ENCODE results near the gene HOXB1.
"Not testable (repeated sequence)": the region's sequence is repeated elsewhere in the genome, so short reads cannot be mapped to it uniquely, and the experiment has no call there.

The HOXB1 gene

GRCh38 chr17:48515925-48516900, 14.6 kb downstream of the HOXB1 start:
- H3K27ac Mint-ChIP-seq = no peak overlapping the region
- peaks cover 52 to 76% of the 10 kb centered on the region in 2 donors for H3K27me3 Mint-ChIP-seq
- H3K4me1 Mint-ChIP-seq = peaks cover 6 to 10% of the 10 kb centered on the region in 2 donors
- H3K4me3 Mint-ChIP-seq = no peak overlapping the region
- no peaks in the 10 kb centered on the region for H3K9me3 Mint-ChIP-seq
- no peak for DNase-seq
- ATAC-seq (replicated peaks) = no peak
- H3K36me3 Mint-ChIP-seq = no peaks in the 10 kb centered on the region

GRCh38 chr17:48514477-48514876, 16.3 kb downstream of the HOXB1 start:
- DNase-seq (no peak), ATAC-seq (replicated peaks) (no peak)
- H3K9me3 Mint-ChIP-seq = no peaks in the 10 kb centered on the region
- H3K27ac Mint-ChIP-seq = no peak overlapping the region
- H3K27me3 Mint-ChIP-seq = peaks cover 52 to 63% of the 10 kb centered on the region in 2 donors
- H3K4me3 Mint-ChIP-seq = no peak overlapping the region
- peaks cover 8 to 10% of the 10 kb centered on the region in 2 donors for H3K4me1 Mint-ChIP-seq
- H3K36me3 Mint-ChIP-seq = no peaks in the 10 kb centered on the region

- Mint-ChIP-seq H3K36me3 (no peaks in the 10 kb centered on the region), H3K4me1 (peaks cover 8 to 10% of the 10 kb centered on the region in 2 donors), H3K4me3 (no peak overlapping the region), H3K27ac (no peak overlapping the region), H3K9me3 (no peaks in the 10 kb centered on the region), H3K27me3 (peaks cover 52 to 65% of the 10 kb centered on the region in 2 donors)
- no peak for DNase-seq
- ATAC-seq (replicated peaks) = no peak
Observed at GRCh38 chr17:48513666-48514455, 16.9 kb downstream of the HOXB1 start.

GRCh38 chr17:48513097-48513496, 17.7 kb downstream of the HOXB1 start:
- peaks cover 59 to 70% of the 10 kb centered on the region in 2 donors for H3K27me3 Mint-ChIP-seq
- no peak overlapping the region for H3K4me3 Mint-ChIP-seq
- H3K27ac Mint-ChIP-seq = no peak overlapping the region
- H3K4me1 Mint-ChIP-seq = peaks cover 8 to 10% of the 10 kb centered on the region in 2 donors
- no peak for ATAC-seq (replicated peaks)
- H3K36me3 Mint-ChIP-seq = no peaks in the 10 kb centered on the region
- no peaks in the 10 kb centered on the region for H3K9me3 Mint-ChIP-seq
- DNase-seq = no peak

DNA sequence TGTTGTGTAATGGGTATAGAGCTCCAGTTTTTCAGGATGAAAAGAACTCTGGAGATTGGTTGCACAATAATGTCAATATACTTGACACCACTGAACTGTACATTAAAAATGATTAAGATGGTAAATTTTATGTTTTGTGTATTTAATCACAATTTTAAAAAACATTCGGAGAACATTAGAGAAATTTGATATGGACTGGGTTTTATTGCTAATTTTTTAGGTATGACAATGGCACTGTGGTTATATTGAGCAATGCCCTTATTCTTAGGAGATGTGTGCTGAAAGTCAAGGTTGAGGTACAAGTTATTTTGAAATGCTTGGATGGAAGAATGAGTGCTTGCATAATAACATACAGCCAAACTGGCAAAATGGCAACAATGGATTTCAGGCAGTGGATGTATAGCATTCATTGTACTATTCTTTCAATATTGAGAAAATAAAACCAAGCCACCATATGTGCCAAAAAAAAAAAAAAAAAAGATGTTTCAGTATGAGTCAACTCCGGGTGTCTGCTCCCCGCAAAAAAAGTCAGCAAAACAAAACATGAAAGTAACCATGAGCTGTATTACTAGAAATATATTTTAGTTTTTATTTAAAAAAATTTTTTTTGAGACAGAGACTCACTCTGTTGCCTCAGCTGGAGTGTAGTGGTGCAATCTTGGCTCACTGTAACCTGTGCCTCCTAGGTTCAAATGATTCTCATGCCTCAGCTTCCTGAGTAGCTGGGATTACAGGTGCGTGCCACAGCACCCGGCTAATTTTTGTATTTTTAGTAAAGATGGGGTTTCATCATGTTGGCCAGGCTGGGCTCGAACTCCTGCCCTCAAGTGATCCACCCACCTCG, 19.8 kb downstream of the HOXB1 start:
- DNase-seq (no peak), ATAC-seq (replicated peaks) (no peak)

GRCh38 chr17:48510381-48510760, 20.4 kb downstream of the HOXB1 start:
- Mint-ChIP-seq H3K27me3 (peaks cover 47 to 58% of the 10 kb centered on the region in 2 donors), H3K27ac (no peak overlapping the region), H3K4me3 (no peak overlapping the region), H3K36me3 (no peaks in the 10 kb centered on the region), H3K9me3 (no peaks in the 10 kb centered on the region), H3K4me1 (peaks cover 0 to 2% of the 10 kb centered on the region in 2 donors)
- DNase-seq (no peak), ATAC-seq (replicated peaks) (no peak)

More for the DNA sequence above, 19.8 kb downstream of the HOXB1 start:
- H3K36me3 Mint-ChIP-seq = no peaks in the 10 kb centered on the region
- H3K4me3 Mint-ChIP-seq = no peak overlapping the region
- H3K27ac Mint-ChIP-seq = no peak overlapping the region
- no peaks in the 10 kb centered on the region for H3K9me3 Mint-ChIP-seq
- peaks cover 0 to 2% of the 10 kb centered on the region in 2 donors for H3K4me1 Mint-ChIP-seq
- peaks cover 53 to 61% of the 10 kb centered on the region in 2 donors for H3K27me3 Mint-ChIP-seq

DNA sequence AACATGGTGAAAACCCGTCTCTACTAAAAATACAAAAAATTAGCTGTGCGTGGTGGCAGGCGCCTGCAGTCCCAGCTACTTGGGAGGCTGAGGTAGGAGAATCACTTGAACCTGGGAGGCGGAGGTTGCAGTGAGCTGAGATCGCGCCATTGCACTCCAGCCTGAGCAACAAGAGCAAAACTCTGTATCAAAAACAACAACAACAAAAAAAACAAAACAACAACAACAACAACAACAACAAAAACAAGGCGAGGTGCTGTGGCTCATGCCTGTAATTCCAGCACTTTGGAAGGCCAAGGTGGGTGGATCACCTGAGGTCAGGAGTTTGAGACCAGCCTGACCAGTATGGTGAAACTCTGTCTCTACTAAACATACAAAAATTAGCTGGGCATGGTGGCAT, 21.1 kb downstream of the HOXB1 start:
- H3K27ac Mint-ChIP-seq; DNase-seq; H3K9me3 Mint-ChIP-seq; ATAC-seq (replicated peaks); H3K4me3 Mint-ChIP-seq; H3K36me3 Mint-ChIP-seq; H3K4me1 Mint-ChIP-seq: not testable (repeated sequence)
- peaks cover 44 to 58% of the 10 kb centered on the region in 2 donors for H3K27me3 Mint-ChIP-seq

DNA sequence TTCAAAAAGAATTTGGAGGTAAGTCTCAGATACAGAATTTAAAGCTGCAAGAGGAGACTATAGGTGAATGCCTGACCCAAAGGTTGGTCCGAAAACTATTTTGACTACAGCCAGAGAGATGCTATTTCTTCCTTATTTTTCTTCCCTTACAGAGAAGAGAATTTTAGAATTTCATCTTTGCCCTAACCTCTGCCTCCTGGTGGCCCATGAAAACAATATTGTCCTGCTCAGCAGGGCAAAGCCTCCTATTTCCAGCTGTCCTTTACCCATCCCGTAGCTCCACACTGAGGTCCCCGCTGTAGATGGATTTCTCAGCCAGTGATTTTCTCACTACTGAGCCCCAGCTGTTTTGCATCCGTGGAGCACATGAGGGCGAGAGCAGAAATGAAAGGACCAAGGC, 24.6 kb downstream of the HOXB1 start:
- Mint-ChIP-seq H3K27me3 (peaks cover 48 to 56% of the 10 kb centered on the region in 2 donors), H3K4me3 (no peak overlapping the region), H3K4me1 (peaks cover 0 to 2% of the 10 kb centered on the region in 2 donors), H3K27ac (no peak overlapping the region), H3K36me3 (peaks cover 0 to 1% of the 10 kb centered on the region in 2 donors), H3K9me3 (no peaks in the 10 kb centered on the region)
- ATAC-seq (replicated peaks) (no peak), DNase-seq (no peak)

DNA sequence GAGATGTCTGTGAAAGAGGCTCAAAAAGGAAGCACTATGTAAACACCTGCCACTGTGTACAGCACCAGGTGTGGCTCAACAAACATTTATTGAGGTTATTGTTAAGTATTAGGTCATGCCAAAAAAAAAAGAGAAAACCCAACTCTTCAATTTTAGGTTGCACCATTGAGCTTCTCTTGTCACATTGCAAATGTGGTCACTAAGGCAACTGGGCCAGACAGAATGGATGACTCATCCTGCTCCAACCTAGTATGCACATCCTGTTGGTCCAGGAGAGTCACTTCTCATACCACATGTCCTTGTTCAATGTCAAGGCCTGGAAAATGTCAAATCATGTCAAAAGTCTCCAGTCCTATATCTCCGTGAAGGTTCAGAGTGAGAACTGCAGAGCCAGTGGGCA, 25.0 kb downstream of the HOXB1 start:
- Mint-ChIP-seq H3K27me3 (peaks cover 45 to 56% of the 10 kb centered on the region in 2 donors), H3K4me3 (no peak overlapping the region), H3K9me3 (no peaks in the 10 kb centered on the region), H3K27ac (no peak overlapping the region), H3K4me1 (peaks cover 0 to under 1% of the 10 kb centered on the region in 2 donors), H3K36me3 (peaks cover 0 to 1% of the 10 kb centered on the region in 2 donors)
- DNase-seq = no peak
- peak; percentile 89 to 98 for ATAC-seq (replicated peaks)

- no peak for ATAC-seq (replicated peaks)
- no peaks in the 10 kb centered on the region for H3K4me1 Mint-ChIP-seq
- DNase-seq = no peak
- no peak overlapping the region for H3K27ac Mint-ChIP-seq
- H3K9me3 Mint-ChIP-seq = no peaks in the 10 kb centered on the region
- H3K27me3 Mint-ChIP-seq = peaks cover 48 to 56% of the 10 kb centered on the region in 2 donors
- no peak overlapping the region for H3K4me3 Mint-ChIP-seq
- peaks cover 0 to 1% of the 10 kb centered on the region in 2 donors for H3K36me3 Mint-ChIP-seq
Observed at GRCh38 chr17:48504953-48505352, 25.9 kb downstream of the HOXB1 start.

- DNase-seq (no peak), ATAC-seq (replicated peaks) (no peak)
- Mint-ChIP-seq H3K4me3 (no peak overlapping the region), H3K27me3 (peaks cover 46 to 48% of the 10 kb centered on the region in 2 donors), H3K4me1 (no peaks in the 10 kb centered on the region), H3K36me3 (peaks cover 0 to 1% of the 10 kb centered on the region in 2 donors), H3K27ac (no peak overlapping the region), H3K9me3 (no peaks in the 10 kb centered on the region)
Observed at GRCh38 chr17:48503747-48504146, 27.1 kb downstream of the HOXB1 start.

DNA sequence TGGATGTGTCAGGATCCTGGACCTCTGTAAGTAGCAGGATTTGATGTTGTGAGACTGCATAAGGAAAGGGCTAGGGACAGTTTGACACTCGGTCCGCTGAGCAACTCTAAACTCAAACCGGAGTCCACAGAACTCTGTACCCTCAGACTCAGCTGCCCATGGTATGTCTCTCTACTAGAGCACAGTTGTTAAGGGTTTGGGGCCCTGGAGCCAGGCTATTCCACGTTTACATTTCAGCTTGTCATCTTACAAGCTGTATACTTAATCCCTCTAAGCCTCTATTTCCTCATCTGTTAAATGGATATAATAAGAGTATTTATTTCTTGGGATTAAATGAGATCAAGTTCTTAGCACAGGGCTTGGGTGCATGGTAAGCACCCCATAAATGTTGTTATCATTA, 27.9 kb downstream of the HOXB1 start:
- Mint-ChIP-seq H3K4me1 (no peaks in the 10 kb centered on the region), H3K9me3 (no peaks in the 10 kb centered on the region), H3K36me3 (peaks cover 0 to 1% of the 10 kb centered on the region in 2 donors), H3K27ac (no peak overlapping the region), H3K4me3 (no peak overlapping the region), H3K27me3 (peaks cover 42 to 49% of the 10 kb centered on the region in 2 donors)
- ATAC-seq (replicated peaks) (no peak), DNase-seq (no peak)

DNA sequence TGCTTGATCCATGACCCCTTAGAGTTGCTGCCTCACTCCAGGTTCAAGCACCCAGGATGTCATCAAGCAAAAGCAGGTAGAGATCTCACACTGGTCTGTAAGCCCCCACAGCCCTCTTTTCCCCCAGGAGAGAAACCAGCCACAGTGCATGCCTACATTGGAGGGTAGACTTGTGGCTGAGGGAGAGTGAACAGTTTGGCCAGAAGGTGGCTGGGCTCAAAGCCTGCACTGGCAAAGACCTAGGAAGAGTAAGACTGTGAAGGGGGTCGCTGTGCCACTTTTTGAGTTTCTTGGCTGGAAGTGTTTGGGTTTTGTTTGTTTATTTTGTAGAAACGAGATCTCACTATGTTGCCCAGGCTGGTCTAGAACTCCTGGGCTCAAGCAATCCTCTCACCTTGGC, 28.5 kb downstream of the HOXB1 start:
- peaks cover 0 to 1% of the 10 kb centered on the region in 2 donors for H3K36me3 Mint-ChIP-seq
- peaks cover 46 to 53% of the 10 kb centered on the region in 2 donors for H3K27me3 Mint-ChIP-seq
- H3K27ac Mint-ChIP-seq = peak overlapping the region; percentile 16
- no peaks in the 10 kb centered on the region for H3K9me3 Mint-ChIP-seq
- DNase-seq (no peak), ATAC-seq (replicated peaks) (no peak)
- no peak overlapping the region for H3K4me3 Mint-ChIP-seq
- no peaks in the 10 kb centered on the region for H3K4me1 Mint-ChIP-seq
